A549 (cell line): ENCODE data around the gene AUTS2. TPM values are rescaled to one million over a fixed set of nuclear protein-coding genes. Genes with fewer than 3 reads are reported as not detected.

Source experiments
- ATAC-seq, 2 experiments: fragments of 200-7000 bp in 1 of 2; fragments of >200 bp in 1 of 2; cut with Nextera tagmentation in 1 of 2; cut with Tn5 transposase in 1 of 2; 3 replicates each; pipeline versions ENCODE4 v1.8.0 to v1.9.1; 2018 to 2020; ENCODE audit warnings: mild to moderate bottlenecking in 1 of 2, moderate library complexity in 1 of 2
- CTCF ChIA-PET: fragments of 300-600 bp; sonication (Branson Sonifier 250); formaldehyde crosslinking; extraction: SDS; loops from one replicate; lab custom pipeline; 2021; ENCODE audit warnings: antibody characterized with exemption, inconsistent platforms; lab: Yijun Ruan, JAX
- POLR2A ChIA-PET: fragments of 350-600 bp; formaldehyde crosslinking; extraction: SDS; loops from one replicate; lab custom pipeline; 2021; ENCODE audit warnings: antibody characterized with exemption, inconsistent platforms; lab: Yijun Ruan, JAX
- DNase-seq, 2 experiments: peaks; one replicate each; pipeline versions ENCODE4 v3.0.0 to v3.0.0-alpha.2; 2011 to 2016; ENCODE audit warnings: low read depth in 1 of 2, low spot score in 1 of 2
- FAIRE-seq: peaks from 2 replicates; lab custom pipeline; 2011; peaks lifted over from hg19 to GRCh38; lab: Jason Lieb, UNC
- H3K27ac ChIP-seq, 2 experiments: fragments of >200 bp; sonication (Bioruptor Twin); formaldehyde crosslinking; 3 replicates each; pipeline ENCODE4 v1.5.1; 2016 to 2017
- H3K4me1 ChIP-seq: fragments of >200 bp; sonication (Bioruptor Twin); formaldehyde crosslinking; 3 replicates; pipeline ENCODE4 v1.6.1; 2016
- H3K4me2 ChIP-seq: fragments of >200 bp; sonication (Bioruptor Twin); formaldehyde crosslinking; 3 replicates; pipeline ENCODE4 v1.6.1; 2016
- H3K4me3 ChIP-seq: fragments of >200 bp; sonication (Bioruptor Twin); formaldehyde crosslinking; 3 replicates; pipeline ENCODE4 v1.5.1; 2016
- H3K9me3 ChIP-seq: fragments of >200 bp; sonication (Bioruptor Twin); formaldehyde crosslinking; 3 replicates; pipeline ENCODE4 v1.6.1; 2016
- CEBPB ChIP-seq, 2 experiments: fragments of >200 bp in 1 of 2; sonication (Bioruptor Twin) in 1 of 2; formaldehyde crosslinking in 1 of 2; IDR thresholded peaks; 2 replicates each; pipeline ENCODE4 v1.6.1; 2012 to 2016
- CHD4 ChIP-seq: fragments of 200-600 bp; sonication (generic); IDR thresholded peaks from 2 replicates; pipeline ENCODE4 v1.6.1; 2016; ENCODE audit warnings: antibody characterized with exemption, mild to moderate bottlenecking, borderline replicate concordance
- CTCF ChIP-seq: fragments of >200 bp; sonication (Bioruptor Twin); formaldehyde crosslinking; IDR thresholded peaks from 3 replicates; pipeline ENCODE4 v1.5.1; 2016
- EHF ChIP-seq: fragments of 250-450 bp; sonication (Bioruptor Pico); IDR thresholded peaks from 2 replicates; pipeline ENCODE4 v1.5.0; 2020; ENCODE audit warnings: mild to moderate bottlenecking
- FOSB ChIP-seq: fragments of 250-450 bp; sonication (Bioruptor Pico); IDR thresholded peaks from 2 replicates; pipeline ENCODE4 v1.5.0; 2020; ENCODE audit warnings: mild to moderate bottlenecking, moderate library complexity
- FOXS1 ChIP-seq: fragments of 250-450 bp; sonication (Bioruptor Pico); IDR thresholded peaks from 2 replicates; pipeline ENCODE4 v1.5.0; 2020; ENCODE audit warnings: mild to moderate bottlenecking, moderate library complexity
- HDAC2 ChIP-seq: fragments of 200-600 bp; sonication (generic); IDR thresholded peaks from 2 replicates; pipeline ENCODE4 v1.6.1; 2016
- HOXA7 ChIP-seq: fragments of 250-450 bp; sonication (Bioruptor Pico); IDR thresholded peaks from 2 replicates; pipeline ENCODE4 v1.5.0; 2020; ENCODE audit warnings: mild to moderate bottlenecking, moderate library complexity
- HOXB13 ChIP-seq: fragments of 250-450 bp; sonication (Bioruptor Pico); IDR thresholded peaks from 2 replicates; pipeline ENCODE4 v1.5.0; 2020; ENCODE audit warnings: low read depth, mild to moderate bottlenecking, moderate library complexity
- JUN ChIP-seq, 2 experiments: fragments of >200 bp; sonication (Bioruptor Twin); formaldehyde crosslinking; IDR thresholded peaks; 2 replicates in 1 of 2; 3 replicates in 1 of 2; pipeline ENCODE4 v1.6.1; 2016 to 2017
- MAFK ChIP-seq: fragments of 450-650 bp; IDR thresholded peaks from 2 replicates; pipeline ENCODE4 v1.6.1; 2014; ENCODE audit not compliant: partially characterized antibody
- RAD21 ChIP-seq, 2 experiments: fragments of >200 bp in 1 of 2; sonication (Bioruptor Twin) in 1 of 2; formaldehyde crosslinking in 1 of 2; IDR thresholded peaks in 1 of 2; conservative IDR thresholded peaks in 1 of 2; 2 replicates in 1 of 2; 3 replicates in 1 of 2; pipeline ENCODE4 v1.6.1; 2012 to 2018; ENCODE audit warnings: inconsistent platforms in 1 of 2
- RCOR1 ChIP-seq: fragments of 150-350 bp; IDR thresholded peaks from 2 replicates; pipeline ENCODE4 v1.6.1; 2014; ENCODE audit warnings: antibody characterized with exemption, low read length, low read depth
- RFX5 ChIP-seq: fragments of 450-650 bp; IDR thresholded peaks from 2 replicates; pipeline ENCODE4 v1.7.1; 2014; ENCODE audit warnings: antibody characterized with exemption, mild to moderate bottlenecking, moderate library complexity
- SMC3 ChIP-seq: fragments of >200 bp; sonication (Bioruptor Twin); formaldehyde crosslinking; IDR thresholded peaks from 3 replicates; pipeline ENCODE4 v1.6.1; 2018; ENCODE audit warnings: inconsistent platforms
- SREBF2 ChIP-seq: fragments of 450-650 bp; IDR thresholded peaks from 2 replicates; pipeline ENCODE4 v1.6.1; 2014; ENCODE audit warnings: mild to moderate bottlenecking, moderate library complexity
- TFCP2L1 ChIP-seq: fragments of 250-450 bp; sonication (Bioruptor Pico); IDR thresholded peaks from 2 replicates; pipeline ENCODE4 v1.5.0; 2021; ENCODE audit warnings: mild to moderate bottlenecking
- TP53 ChIP-seq: fragments of 250-450 bp; sonication (Bioruptor Pico); IDR thresholded peaks from 2 replicates; pipeline ENCODE4 v1.5.0; 2021; ENCODE audit warnings: mild to moderate bottlenecking, moderate library complexity
- ZSCAN20 ChIP-seq: fragments of 250-450 bp; sonication (Bioruptor Pico); IDR thresholded peaks from 2 replicates; pipeline ENCODE4 v1.8.0; 2022; ENCODE audit warnings: mild to moderate bottlenecking, moderate library complexity
- WGBS: methylation state at CpG from one replicate; pipeline ENCODE4 v1.1.6; 2017; ENCODE audit errors: missing lambda C conversion rate; 5-methylcytosine and 5-hydroxymethylcytosine counted together
- polyA plus RNA-seq, 4 experiments: library from polyadenylated mRNA; depleted of rRNA in 3 of 4; stranded (reverse); fragments of >200 nt; fragmentation: RNase III in 1 of 4; extraction: RNeasy Plus Mini Kit Qiagen cat#74134 plus additional on column Dnase treatment in 1 of 4; gene quantifications; 2 replicates in 3 of 4; 3 replicates in 1 of 4; pipeline ENCODE4 v1.2.3, GENCODE V29; 2011 to 2017
- TF ChIP-seq, protein P1 (sequence below): fragments of 250-450 bp; sonication (Bioruptor Pico); IDR thresholded peaks from 2 replicates; pipeline ENCODE4 v1.5.0; 2021; ENCODE audit warnings: mild to moderate bottlenecking, moderate library complexity, borderline replicate concordance
- TF ChIP-seq, protein P2 (sequence below): fragments of 150-350 bp; IDR thresholded peaks from 2 replicates; pipeline ENCODE4 v1.6.1; 2014; ENCODE audit warnings: low read depth, mild to moderate bottlenecking, low read length
- TF ChIP-seq, protein P3 (sequence below): IDR thresholded peaks from 2 replicates; pipeline ENCODE4 v1.6.1; 2012; ENCODE audit warnings: low read depth, borderline replicate concordance

Gene AUTS2
- polyA plus RNA-seq, 2 of the 4 experiments (the other 2 are of a cell fraction): 1.6 to 3.6 TPM

GRCh38 chr7:70040051-70040450, 441.8 kb downstream of the AUTS2 start:
- FAIRE-seq: no peak
- Histone ChIP-seq H3K27ac (no peak overlapping the region), H3K4me2 (no peak overlapping the region), H3K9me3 (no peaks in the 10 kb centered on the region), H3K4me3 (no peak overlapping the region), H3K4me1 (no peaks in the 10 kb centered on the region)
- POLR2A ChIA-PET: no interaction called here
- no peak for TF ChIP-seq RFX5
- TF ChIP-seq CEBPB (IDR thresholded peaks at IDR 0.05): no peak
- no peak for TF ChIP-seq MAFK
- no peak for TF ChIP-seq SREBF2
- TF ChIP-seq RCOR1: no peak
- no peak for TF ChIP-seq FOXS1 (CRISPR knock-in tag)
- no peak for TF ChIP-seq JUN (IDR thresholded peaks at IDR 0.05)
- TF ChIP-seq, protein P1, sequence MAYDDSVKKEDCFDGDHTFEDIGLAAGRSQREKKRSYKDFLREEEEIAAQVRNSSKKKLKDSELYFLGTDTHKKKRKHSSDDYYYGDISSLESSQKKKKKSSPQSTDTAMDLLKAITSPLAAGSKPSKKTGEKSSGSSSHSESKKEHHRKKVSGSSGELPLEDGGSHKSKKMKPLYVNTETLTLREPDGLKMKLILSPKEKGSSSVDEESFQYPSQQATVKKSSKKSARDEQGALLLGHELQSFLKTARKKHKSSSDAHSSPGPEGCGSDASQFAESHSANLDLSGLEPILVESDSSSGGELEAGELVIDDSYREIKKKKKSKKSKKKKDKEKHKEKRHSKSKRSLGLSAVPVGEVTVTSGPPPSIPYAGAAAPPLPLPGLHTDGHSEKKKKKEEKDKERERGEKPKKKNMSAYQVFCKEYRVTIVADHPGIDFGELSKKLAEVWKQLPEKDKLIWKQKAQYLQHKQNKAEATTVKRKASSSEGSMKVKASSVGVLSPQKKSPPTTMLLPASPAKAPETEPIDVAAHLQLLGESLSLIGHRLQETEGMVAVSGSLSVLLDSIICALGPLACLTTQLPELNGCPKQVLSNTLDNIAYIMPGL: no peak
- TF ChIP-seq ZSCAN20 (CRISPR knock-in tag): no peak
- TF ChIP-seq TFCP2L1 (CRISPR knock-in tag): no peak
- TF ChIP-seq CTCF: no peak
- TF ChIP-seq, protein P2, sequence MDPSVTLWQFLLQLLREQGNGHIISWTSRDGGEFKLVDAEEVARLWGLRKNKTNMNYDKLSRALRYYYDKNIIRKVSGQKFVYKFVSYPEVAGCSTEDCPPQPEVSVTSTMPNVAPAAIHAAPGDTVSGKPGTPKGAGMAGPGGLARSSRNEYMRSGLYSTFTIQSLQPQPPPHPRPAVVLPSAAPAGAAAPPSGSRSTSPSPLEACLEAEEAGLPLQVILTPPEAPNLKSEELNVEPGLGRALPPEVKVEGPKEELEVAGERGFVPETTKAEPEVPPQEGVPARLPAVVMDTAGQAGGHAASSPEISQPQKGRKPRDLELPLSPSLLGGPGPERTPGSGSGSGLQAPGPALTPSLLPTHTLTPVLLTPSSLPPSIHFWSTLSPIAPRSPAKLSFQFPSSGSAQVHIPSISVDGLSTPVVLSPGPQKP: no peak
- TF ChIP-seq HDAC2: no peak
- no peak for TF ChIP-seq RAD21 (conservative IDR thresholded peaks at IDR 0.05 in 1 of 2, IDR thresholded peaks at IDR 0.05 in 1 of 2)
- no peak for TF ChIP-seq HOXB13 (CRISPR knock-in tag)
- no peak for TF ChIP-seq FOSB (CRISPR knock-in tag)
- TF ChIP-seq TP53: no peak
- no peak for TF ChIP-seq EHF (CRISPR knock-in tag)
- no peak for TF ChIP-seq HOXA7
- no peak for TF ChIP-seq CHD4
- ATAC-seq: no peak
- CTCF ChIA-PET: interaction anchor here (0.8 kb wide), 1 partner anchor 450 kb away, joined by 3 read pairs; no protein-coding TSS in a partner anchor
- no peak for DNase-seq
- 43% methylated on average over 3 of the region's 3 CpGs for WGBS

DNA sequence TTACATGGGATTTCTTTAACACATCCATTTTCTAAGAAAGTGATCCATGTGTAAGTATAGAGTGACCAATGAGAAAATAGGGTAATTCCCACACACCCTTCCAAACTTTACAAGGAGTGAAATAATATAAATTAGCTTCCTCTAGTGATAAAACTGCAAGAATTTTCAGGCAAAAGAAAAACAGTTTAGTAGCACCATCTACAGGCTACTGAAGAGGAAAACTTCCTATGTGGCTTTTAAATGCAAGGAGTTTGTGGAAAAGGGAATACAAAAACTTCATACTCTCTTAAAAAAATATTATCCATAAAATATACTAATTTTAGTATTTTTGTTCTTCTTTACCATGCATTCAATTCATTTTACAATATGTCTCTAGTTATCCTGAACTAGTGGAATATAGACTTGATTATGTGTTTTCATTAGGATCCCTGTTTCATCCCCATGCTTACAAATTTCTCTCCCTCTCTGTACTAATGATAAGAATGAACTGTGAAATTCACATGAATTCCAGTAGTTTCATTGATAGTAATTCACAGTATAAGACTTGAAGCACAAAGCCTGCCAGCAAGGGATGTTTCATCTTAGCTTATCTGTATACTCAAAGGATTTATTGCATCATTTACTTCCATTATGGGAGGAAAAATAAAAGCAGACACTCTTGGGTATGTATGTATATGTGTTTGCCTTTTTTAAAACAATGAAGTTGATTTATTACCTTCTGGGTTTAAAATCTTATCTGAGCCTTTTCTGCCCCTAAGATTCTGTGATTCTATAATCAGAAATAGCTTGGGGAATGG, 442.9 kb downstream of the AUTS2 start:
- DNase-seq (peak; percentile 5 to 15), FAIRE-seq (peak; percentile 73), ATAC-seq (no peak)
- CTCF ChIA-PET: interaction anchor here (0.6 to 3.8 kb wide), 6 partner anchors 7 to 657 kb away, joined by 3 to 32 read pairs (median 3); no protein-coding TSS in a partner anchor
- H3K27ac ChIP-seq: no peak overlapping the region
- no peaks in the 10 kb centered on the region for H3K9me3 ChIP-seq
- TF ChIP-seq SMC3: peak; percentile 44; the same call in 2 of the 3 replicates
- peak; percentile 53 for TF ChIP-seq CTCF
- TF ChIP-seq, protein P3, sequence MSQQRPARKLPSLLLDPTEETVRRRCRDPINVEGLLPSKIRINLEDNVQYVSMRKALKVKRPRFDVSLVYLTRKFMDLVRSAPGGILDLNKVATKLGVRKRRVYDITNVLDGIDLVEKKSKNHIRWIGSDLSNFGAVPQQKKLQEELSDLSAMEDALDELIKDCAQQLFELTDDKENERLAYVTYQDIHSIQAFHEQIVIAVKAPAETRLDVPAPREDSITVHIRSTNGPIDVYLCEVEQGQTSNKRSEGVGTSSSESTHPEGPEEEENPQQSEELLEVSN: no peak
- TF ChIP-seq RAD21 (conservative IDR thresholded peaks at IDR 0.05 in 1 of 2, IDR thresholded peaks at IDR 0.05 in 1 of 2): peak; percentile 59 to 73
- TF ChIP-seq, all 56 proteins: peak for 3
- H3K4me3 ChIP-seq: no peak overlapping the region
- POLR2A ChIA-PET: no interaction called here
- no peaks in the 10 kb centered on the region for H3K4me1 ChIP-seq
- no peak overlapping the region for H3K4me2 ChIP-seq
